ENCODE measurements around the gene ELL2. TPM values are rescaled to one million over a fixed set of nuclear protein-coding genes. Genes with fewer than 3 reads are reported as not detected.

Gene ELL2
- polyA plus RNA-seq, 3 donors = 10.6 to 13.2 (median 11.2) TPM

DNA sequence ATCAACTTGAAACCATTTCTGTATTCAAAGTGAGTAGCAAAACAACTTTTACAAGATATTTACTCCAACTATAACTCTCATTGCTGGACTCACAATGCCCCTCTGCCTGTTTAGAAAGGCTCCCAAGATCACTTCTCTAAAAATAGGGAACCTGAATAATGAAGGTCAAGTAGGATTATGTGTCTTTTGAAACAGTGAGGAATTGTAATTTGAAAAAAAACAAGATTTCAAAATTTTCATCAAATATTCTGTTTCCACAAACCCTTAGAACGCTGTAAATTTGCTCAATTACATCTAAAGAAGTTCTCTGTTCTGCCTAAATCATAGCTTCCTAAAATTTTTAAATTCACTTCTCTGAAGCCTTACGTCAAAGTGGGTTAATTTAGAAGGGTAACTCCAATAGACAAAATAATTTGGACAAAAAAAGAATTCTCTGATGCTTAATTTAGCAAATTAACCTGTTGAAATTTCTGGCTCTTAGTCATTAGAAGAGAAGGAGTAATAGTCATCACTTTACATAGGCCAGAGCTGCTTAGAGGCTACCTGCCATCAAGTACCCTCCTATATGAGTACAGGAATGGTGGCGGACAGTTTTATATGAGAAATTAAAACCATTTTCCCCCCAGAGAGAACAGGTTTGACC lies 4.0 kb downstream of the ELL2 start:
- no peak for DNase-seq (ENCODE audit: low read depth in 3 of 3, low spot score in 2 of 3)

DNA sequence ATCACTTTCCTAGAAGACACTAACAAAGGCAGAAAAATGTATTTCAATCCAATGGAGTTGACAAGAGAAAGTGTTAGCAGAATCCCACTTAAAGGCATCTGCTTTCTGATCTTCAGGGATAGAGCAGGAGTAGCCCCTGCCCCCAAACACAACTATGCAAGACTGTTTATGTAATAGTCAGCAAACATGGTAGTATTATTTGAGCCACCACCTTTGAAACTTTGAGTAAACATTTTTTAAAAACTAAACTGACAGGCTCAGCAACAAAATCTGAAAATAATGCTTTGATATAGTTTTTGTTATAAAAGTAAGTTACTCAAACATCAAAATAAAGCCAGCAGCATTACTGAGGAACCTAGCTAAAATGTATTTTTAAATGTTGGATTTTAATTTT lies 4.8 kb downstream of the ELL2 start:
- DNase-seq (ENCODE audit: low read depth in 3 of 3, low spot score in 2 of 3) = no peak

DNA sequence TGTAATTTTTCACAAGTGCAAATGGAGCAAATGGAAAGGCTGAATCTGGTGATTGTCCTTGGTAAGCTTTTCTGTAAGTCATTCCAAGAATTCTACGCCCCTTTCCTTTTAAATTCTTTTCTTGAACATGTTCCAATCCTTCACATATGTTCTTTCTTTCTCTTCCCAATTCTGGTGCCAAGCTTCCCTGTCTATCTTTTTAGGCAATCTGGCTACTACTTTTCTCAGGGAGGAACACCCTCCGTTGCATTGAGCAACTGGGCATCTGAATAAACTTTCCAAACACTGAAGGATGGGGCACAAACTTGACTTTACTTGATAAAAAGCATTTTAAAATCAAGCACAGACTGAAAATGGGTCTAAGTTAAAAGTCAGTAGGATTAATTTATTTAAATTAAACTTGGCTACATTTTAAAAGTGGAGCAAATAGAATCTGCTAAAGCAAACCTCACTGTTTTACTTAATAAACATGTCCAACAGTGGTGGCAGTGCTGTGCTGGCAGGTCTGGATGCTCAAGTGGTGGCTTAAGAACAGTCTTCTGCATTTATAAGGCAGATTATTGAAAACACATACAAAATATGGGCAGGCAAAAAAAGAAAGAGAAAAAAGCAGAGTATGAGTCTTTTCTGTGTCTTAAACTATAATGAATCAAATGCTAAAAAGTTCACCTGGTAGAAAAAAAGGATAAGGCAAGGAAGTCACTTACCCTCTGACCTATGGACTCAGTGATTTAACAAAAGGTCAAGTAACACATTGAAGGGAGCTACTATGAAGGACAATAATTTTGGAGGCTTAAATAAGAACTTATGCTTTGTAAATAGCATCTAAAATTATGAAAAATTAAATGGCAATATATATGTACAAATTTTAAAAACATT lies 5.4 kb downstream of the ELL2 start:
- DNase-seq (ENCODE audit: low read depth in 3 of 3, low spot score in 2 of 3) = no peak

DNA sequence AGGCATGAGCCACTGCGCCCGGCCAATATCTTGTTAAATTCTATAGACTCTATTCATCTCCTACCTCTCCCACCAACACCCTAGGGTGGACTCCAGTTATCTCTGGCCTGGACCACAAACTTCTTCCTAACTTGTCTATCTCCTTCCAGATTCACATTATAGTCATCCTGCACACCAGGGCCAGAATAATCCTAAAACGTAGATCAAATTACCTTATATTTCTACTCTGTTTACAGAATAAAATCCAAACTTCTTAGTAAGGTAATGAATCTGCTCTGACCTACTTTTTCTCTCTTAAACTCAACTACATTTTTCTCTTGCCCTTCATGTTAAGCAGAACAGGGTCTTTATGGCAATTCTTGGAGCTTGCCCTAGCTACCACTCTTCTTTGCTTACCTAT lies 6.9 kb downstream of the ELL2 start:
- DNase-seq (ENCODE audit: low read depth in 3 of 3, low spot score in 2 of 3) = no peak

DNA sequence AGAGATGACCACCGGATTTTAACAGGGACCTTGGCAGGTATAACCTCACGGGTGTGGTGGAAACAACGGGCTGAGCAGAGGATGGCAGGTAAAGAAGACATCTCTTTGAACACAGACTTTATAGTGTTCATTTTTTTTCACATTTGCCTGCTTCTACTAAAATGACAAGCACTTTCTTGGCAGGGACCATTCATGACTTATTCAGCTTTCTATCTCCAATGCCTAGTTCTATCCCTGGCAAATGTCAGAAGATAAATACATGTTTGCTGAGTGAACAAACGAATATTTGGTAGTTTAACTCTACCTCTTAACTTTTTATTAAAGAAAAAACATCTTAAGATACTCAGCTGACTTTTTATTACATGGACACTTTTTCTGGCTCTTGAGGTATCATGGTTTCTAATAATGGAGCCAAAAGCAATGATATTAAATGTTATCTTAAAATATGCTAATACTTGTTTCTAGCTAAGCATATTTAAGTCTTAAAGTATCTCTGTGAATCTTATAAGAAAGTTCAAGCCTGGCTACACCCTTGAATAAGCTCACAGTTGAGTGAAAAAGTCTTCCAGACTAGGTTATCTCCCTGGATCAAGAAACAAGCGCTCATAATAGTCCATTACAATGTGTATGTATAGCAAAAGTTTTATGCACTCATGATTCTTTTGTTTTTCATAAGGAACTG lies 8.5 kb downstream of the ELL2 start:
- no peak for DNase-seq (ENCODE audit: low read depth in 3 of 3, low spot score in 2 of 3)

GRCh38 chr5:95951916-95952315 lies 9.7 kb downstream of the ELL2 start:
- no peak for DNase-seq (ENCODE audit: low read depth in 3 of 3, low spot score in 2 of 3)

- DNase-seq (ENCODE audit: low read depth in 3 of 3, low spot score in 2 of 3) = no peak
Observed at GRCh38 chr5:95949810-95950209, 11.8 kb downstream of the ELL2 start.

- DNase-seq (ENCODE audit: low read depth in 3 of 3, low spot score in 2 of 3) = no peak
Observed at GRCh38 chr5:95948631-95949030, 13.0 kb downstream of the ELL2 start.

GRCh38 chr5:95946451-95946850 lies 15.2 kb downstream of the ELL2 start:
- DNase-seq (ENCODE audit: low read depth in 3 of 3, low spot score in 2 of 3) = no peak

GRCh38 chr5:95942968-95943367 lies 18.7 kb downstream of the ELL2 start:
- DNase-seq (ENCODE audit: low read depth in 3 of 3, low spot score in 2 of 3) = no peak

DNA sequence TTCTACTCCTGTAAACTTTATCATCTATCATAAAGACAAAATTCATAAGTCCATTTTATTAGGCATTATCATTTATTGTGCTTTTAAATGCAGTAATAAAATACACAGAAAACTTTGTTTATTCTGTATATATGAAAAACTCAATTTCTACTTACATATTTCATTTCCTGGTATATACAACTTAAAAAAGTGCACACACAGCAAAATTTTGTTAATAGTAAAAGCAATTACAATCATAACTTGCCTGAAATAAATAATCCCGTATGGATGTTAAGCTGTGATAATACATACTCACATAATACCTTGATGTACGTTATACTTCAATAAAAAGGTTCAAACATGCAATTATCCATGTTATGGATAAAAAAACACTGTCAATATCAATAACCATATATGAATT lies 19.2 kb downstream of the ELL2 start:
- no peak for DNase-seq (ENCODE audit: low read depth in 3 of 3, low spot score in 2 of 3)

DNA sequence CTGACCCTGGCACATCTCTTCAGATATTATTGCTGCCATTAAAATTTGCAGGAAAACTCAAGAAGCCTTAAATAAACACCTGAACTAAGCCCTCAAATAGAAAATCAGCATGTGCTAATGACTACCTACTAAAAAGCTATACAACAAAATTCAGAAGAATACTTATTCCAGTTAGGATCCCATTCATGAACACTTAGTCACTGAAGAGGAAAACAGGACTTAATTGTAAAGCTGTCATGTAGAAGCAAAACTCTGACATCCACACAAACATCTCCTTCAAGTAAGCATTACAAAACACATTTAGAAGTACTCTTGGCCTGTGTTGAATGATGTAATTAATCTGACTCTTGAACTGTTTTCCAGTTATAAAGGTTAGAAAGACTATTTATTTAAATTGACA lies 19.9 kb downstream of the ELL2 start:
- DNase-seq (ENCODE audit: low read depth in 3 of 3, low spot score in 2 of 3) = no peak

GRCh38 chr5:95940758-95941682 lies 20.6 kb downstream of the ELL2 start:
- DNase-seq (ENCODE audit: low read depth in 3 of 3, low spot score in 2 of 3) = no peak

DNA sequence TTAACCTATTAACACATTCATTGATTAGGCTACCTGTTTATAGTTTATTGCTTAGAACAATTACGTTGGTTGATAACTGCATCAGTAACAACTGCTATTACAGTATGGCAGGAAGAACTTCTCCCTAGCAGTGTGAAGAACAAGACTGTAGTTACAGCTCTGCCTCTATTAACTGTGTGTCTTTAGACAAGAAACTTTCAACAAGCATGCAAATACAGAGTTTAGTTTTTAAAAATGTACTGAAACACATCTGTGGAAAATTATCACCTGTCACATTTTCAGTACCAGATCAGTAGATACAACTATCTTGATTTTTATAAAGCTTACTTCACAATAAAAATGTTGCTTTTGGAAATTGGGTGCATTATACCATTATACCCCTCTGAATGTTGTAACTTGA lies 22.2 kb downstream of the ELL2 start:
- DNase-seq (ENCODE audit: low read depth in 3 of 3, low spot score in 2 of 3) = no peak

DNA sequence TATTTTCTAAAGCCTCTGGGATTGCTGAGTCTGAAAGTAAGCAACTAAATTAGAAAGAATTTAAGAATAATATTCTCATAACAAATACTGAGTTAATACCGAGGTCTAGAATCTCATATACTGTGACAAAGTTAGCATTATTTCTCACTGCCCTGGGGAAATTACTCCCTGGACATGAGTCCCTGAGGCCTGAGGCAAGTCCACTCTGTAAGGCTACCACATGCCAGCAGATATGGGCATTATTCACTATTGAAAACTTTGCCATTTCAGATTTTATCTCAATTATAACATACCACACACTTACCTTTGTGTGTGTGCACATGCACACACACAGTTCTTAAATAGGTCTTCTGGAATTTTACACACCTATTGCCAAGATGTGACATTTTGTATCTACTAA lies 22.9 kb downstream of the ELL2 start:
- DNase-seq (ENCODE audit: low read depth in 3 of 3, low spot score in 2 of 3) = no peak

DNA sequence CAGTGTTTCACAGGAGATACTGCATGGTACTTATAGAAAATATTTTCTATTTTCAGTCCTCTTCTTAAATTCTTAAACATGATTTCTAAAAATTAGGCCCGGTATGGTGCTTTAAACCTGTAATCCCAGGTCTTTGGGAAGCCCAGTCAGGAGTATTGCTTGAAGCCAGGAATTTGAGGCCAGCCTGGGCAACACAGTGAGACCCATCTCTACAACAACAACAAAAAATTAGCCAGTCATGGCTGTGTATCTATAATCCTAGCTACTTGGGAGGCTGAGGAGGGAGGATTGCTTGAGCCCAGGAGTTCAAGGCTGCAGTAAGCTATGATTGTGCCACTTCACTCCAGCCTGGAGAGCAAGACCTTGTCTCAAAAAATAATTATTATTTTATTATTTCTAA lies 23.3 kb downstream of the ELL2 start:
- DNase-seq (ENCODE audit: low read depth in 3 of 3, low spot score in 2 of 3) = no peak

GRCh38 chr5:95937607-95938152 lies 24.0 kb downstream of the ELL2 start:
- DNase-seq (ENCODE audit: low read depth in 3 of 3, low spot score in 2 of 3) = no peak

GRCh38 chr5:95936812-95937397 lies 24.7 kb downstream of the ELL2 start:
- no peak for DNase-seq (ENCODE audit: low read depth in 3 of 3, low spot score in 2 of 3)

DNA sequence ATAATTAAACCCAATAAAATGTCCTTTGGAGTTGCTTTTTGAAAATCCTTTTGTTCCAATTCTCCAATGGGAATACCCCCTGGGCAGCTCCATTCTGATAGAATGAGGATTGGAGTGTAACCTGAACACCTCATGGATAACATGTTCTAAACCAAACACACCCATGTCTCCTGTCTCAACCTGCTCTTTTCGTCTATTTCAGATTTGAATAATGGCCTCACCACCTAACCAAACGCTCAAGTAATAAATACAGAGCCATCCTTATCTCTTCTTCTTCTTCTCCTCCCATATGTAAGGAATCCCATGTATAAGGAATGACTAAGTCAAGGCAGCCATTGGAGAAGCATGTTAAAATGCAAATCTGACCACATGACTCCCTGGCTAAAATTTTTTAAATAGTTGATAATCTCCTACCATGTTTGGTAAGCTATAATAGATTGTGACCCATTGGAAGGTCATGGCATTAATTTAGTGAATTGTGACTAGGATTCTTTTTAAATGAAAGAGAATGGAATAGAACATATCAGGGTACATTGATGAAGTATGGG lies 26.0 kb downstream of the ELL2 start:
- DNase-seq (ENCODE audit: low read depth in 3 of 3, low spot score in 2 of 3) = no peak

Data from right renal cortex interstitium (tissue), 3 donors.